Epithelial cell of proximal tubule (primary cell): Measurements from ENCODE around the gene OR2L2. TPM values are rescaled to one million over a fixed set of nuclear protein-coding genes. Genes with fewer than 3 reads are reported as not detected.

Experiments
- DNase-seq: peaks from one replicate; pipeline ENCODE4 v3.0.0-alpha.2; 2011; ENCODE audit warnings: low read depth
- H3K4me3 ChIP-seq: 2 replicates; pipeline ENCODE4 v1.5.1; 2011; ENCODE audit warnings: low read depth, mild to moderate bottlenecking, low read length
- CTCF ChIP-seq: conservative IDR thresholded peaks from 2 replicates; pipeline ENCODE4 v1.5.1; 2012; ENCODE audit warnings: low read depth, mild to moderate bottlenecking, low read length
- total RNA-seq: library from RNA; depleted of rRNA; stranded (reverse); fragments of >200 nt; gene quantifications from 2 replicates; pipeline ENCODE4 v1.2.3, GENCODE V29; 2015

Gene OR2L2
- total RNA-seq, 1 donor from 2014 or later: not detected

- H3K4me3 ChIP-seq: no peak overlapping the region
- no peak for TF ChIP-seq CTCF
- no peak for DNase-seq
Measured at GRCh38 chr1:248015803-248016202, 14.1 kb upstream of the OR2L2 start.

- DNase-seq: no peak
- H3K4me3 ChIP-seq: no peak overlapping the region
- no peak for TF ChIP-seq CTCF
Measured at GRCh38 chr1:248045209-248045608, 15.3 kb downstream of the OR2L2 start.

GRCh38 chr1:248046536-248046935 is 16.7 kb downstream of the OR2L2 start, which contains the start of gene OR2L3:
OR2L3 (plus strand) TSS chr1:248046836; CDS start chr1:248060682, 13,846 bp downstream.
- no peak for DNase-seq
- no peak within 1 kb of the TSS for H3K4me3 ChIP-seq
- no peak for TF ChIP-seq CTCF

- TF ChIP-seq CTCF: no peak
- DNase-seq: no peak
- H3K4me3 ChIP-seq: no peak overlapping the region
Measured at GRCh38 chr1:248047008-248047407, 17.1 kb downstream of the OR2L2 start.

- H3K4me3 ChIP-seq: no peak overlapping the region
- TF ChIP-seq CTCF: no peak
Measured at GRCh38 chr1:248054671-248055070, 24.8 kb downstream of the OR2L2 start.

GRCh38 chr1:248055261-248055660 is 25.4 kb downstream of the OR2L2 start:
- no peak overlapping the region for H3K4me3 ChIP-seq
- DNase-seq: no peak
- TF ChIP-seq CTCF: no peak

More at GRCh38 chr1:248054671-248055070, 24.8 kb downstream of the OR2L2 start:
- no peak for DNase-seq

- H3K4me3 ChIP-seq: no peak overlapping the region
- TF ChIP-seq CTCF: no peak
- no peak for DNase-seq
Measured at GRCh38 chr1:248065071-248065470, 35.2 kb downstream of the OR2L2 start.
